ENCODE measurements around the gene HK1. TPM values are rescaled to one million over a fixed set of nuclear protein-coding genes. Genes with fewer than 3 reads are reported as not detected.
"Not testable (repeated sequence)": the region's sequence is repeated elsewhere in the genome, so short reads cannot be mapped to it uniquely, and the experiment has no call there.

The HK1 gene
- polyA plus RNA-seq, 2 donors = 52.1 to 105 TPM

DNA sequence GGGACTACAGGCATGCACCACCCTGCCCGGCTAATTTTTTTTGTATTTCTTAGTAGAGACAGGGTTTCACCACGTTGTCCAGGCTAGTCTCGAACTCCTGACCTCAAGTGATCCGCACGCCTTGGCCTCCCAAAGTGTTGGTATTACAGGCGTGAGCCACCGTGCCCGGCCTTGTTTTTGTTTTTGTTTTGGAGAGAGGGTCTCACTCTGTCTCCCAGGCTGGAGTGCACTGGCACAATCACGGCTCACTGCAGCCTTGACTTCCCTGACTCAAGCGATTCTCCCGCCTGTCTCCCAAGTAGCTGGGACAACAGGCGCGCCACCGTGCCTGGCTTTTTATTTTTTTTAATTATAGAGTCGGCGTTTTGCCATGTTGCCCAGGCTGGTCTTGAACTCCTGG, 172.1 kb downstream of the HK1 start:
- not testable (repeated sequence) for H3K27me3 ChIP-seq (ENCODE audit: control insufficient read depth in 1 of 2, insufficient read depth in 2 of 2, low read length in 2 of 2); H3K9me3 ChIP-seq (ENCODE audit: control insufficient read depth in 2 of 2, insufficient read depth in 1 of 2, low read depth in 1 of 2, low read length in 1 of 2); H3K36me3 ChIP-seq (ENCODE audit: control insufficient read depth in 2 of 2, insufficient read depth in 2 of 2, low read length in 1 of 2); H3K4me3 ChIP-seq (ENCODE audit: low read depth in 1 of 2, low read length in 2 of 2)
- peaks cover 7 to 24% of the 10 kb centered on the region in 2 donors for H3K4me1 ChIP-seq (ENCODE audit: control insufficient read depth in 2 of 2, insufficient read depth in 2 of 2, low read length in 1 of 2)
- H3K27ac ChIP-seq (ENCODE audit: low read depth in 2 of 2, low read length in 1 of 2) = peak overlapping the region; percentile 69 to 91
- WGBS, 2 donors = 84 to 86% methylated on average over 16 of the region's 16 CpGs

DNA sequence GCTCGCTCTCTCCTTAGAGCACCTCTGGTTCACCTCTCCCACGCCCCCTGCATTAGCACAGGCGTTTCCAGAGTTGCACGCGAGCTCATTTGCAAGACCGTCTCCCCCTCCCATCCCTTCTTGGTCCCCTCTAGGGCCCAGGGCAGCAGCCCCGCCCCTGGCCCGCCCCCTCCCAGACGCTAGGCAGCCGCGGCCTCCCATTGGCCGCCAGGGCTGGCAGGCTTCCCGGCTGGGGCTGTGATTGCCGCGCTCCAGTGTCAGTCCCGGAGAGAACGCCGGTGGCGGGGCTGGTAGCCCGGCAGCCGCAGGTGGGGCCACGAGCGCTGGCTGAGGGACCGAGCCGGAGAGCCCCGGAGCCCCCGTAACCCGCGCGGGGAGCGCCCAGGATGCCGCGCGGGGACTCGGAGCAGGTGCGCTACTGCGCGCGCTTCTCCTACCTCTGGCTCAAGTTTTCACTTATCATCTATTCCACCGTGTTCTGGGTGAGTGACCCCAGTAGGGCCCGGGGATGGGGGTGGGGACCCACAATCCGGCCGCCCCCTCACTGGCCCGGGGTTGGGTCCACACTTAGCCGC, 173.0 kb downstream of the HK1 start, which contains the start of gene TSPAN15:
TSPAN15 (plus strand) TSS at position 257 of the 575 bp plus-strand sequence; CDS start at position 387, 130 bp downstream.
- H3K27ac ChIP-seq (ENCODE audit: low read depth in 2 of 2, low read length in 1 of 2) = peak within 1 kb of the TSS; percentile 69 to 91
- no peaks in the 10 kb centered on the region for H3K36me3 ChIP-seq (ENCODE audit: control insufficient read depth in 2 of 2, insufficient read depth in 2 of 2, low read length in 1 of 2)
- H3K9me3 ChIP-seq (ENCODE audit: control insufficient read depth in 2 of 2, insufficient read depth in 1 of 2, low read depth in 1 of 2, low read length in 1 of 2) = no peaks in the 10 kb centered on the region
- H3K4me3 ChIP-seq (ENCODE audit: low read depth in 1 of 2, low read length in 2 of 2) = peak within 1 kb of the TSS; percentile 64 to 67
- no peaks in the 10 kb centered on the region for H3K27me3 ChIP-seq (ENCODE audit: control insufficient read depth in 1 of 2, insufficient read depth in 2 of 2, low read length in 2 of 2)
- 1% methylated on average over 32 to 45 of the region's 45 CpGs for WGBS, 2 donors
- peaks cover 7 to 21% of the 10 kb centered on the region in 2 donors for H3K4me1 ChIP-seq (ENCODE audit: control insufficient read depth in 2 of 2, insufficient read depth in 2 of 2, low read length in 1 of 2)

Other genes with a start within 250 kb of the HK1 start
- gene SRGN, start 190.4 kb upstream of the HK1 start, polyA plus RNA-seq = 10 to 100 TPM in 1 of 2 donors, 1 to 10 TPM in 1; 7.3 to 14.9 TPM
- gene VPS26A, start 154.3 kb upstream of the HK1 start, polyA plus RNA-seq = 10 to 100 TPM; 25.5 to 33.1 TPM
- gene SUPV3L1, start 98.3 kb upstream of the HK1 start, polyA plus RNA-seq = 10 to 100 TPM; 23.6 to 40.1 TPM
- gene HKDC1, start 58.2 kb upstream of the HK1 start, polyA plus RNA-seq = under 1 TPM; 0.12 TPM
- gene TACR2, start 138.4 kb downstream of the HK1 start, polyA plus RNA-seq = 1 to 10 TPM; 5.8 to 9.6 TPM
- gene TSPAN15, start 173.0 kb downstream of the HK1 start, polyA plus RNA-seq = 10 to 100 TPM in 1 of 2 donors, 1 to 10 TPM in 1; 8.0 to 23.8 TPM